RWPE2 (cell line): ENCODE measurements around the gene FOXI2.

Source experiments
- ATAC-seq: fragments of 200-7000 bp; cut with Tn5 transposase; 3 replicates; pipeline ENCODE4 v1.9.1; 2021; ENCODE audit warnings: low read depth
- DNase-seq: peaks from one replicate; pipeline ENCODE4 v3.0.0-alpha.2; 2020; ENCODE audit warnings: low spot score
- H3K27ac ChIP-seq: fragments of 450-650 bp; 2 replicates; pipeline ENCODE4 v1.5.1; 2017; ENCODE audit warnings: mild to moderate bottlenecking; ENCODE audit not compliant: poor library complexity, severe bottlenecking
- H3K27me3 ChIP-seq: fragments of 250-450 bp; sonication (Bioruptor Pico); 2 replicates; pipeline ENCODE4 v1.5.1; 2021; ENCODE audit warnings: mild to moderate bottlenecking, moderate library complexity; ENCODE audit not compliant: insufficient read depth, poor library complexity, severe bottlenecking
- H3K36me3 ChIP-seq: fragments of 250-450 bp; sonication (Bioruptor Pico); 2 replicates; pipeline ENCODE4 v1.5.1; 2020; ENCODE audit warnings: low read depth, mild to moderate bottlenecking, moderate library complexity
- H3K4me1 ChIP-seq: fragments of 250-450 bp; sonication (Bioruptor Pico); 2 replicates; pipeline ENCODE4 v1.5.1; 2021; ENCODE audit warnings: mild to moderate bottlenecking, moderate library complexity; ENCODE audit not compliant: insufficient read depth, poor library complexity, severe bottlenecking
- H3K4me3 ChIP-seq: fragments of 250-450 bp; sonication (Bioruptor Pico); 2 replicates; pipeline ENCODE4 v1.5.1; 2021; ENCODE audit warnings: mild to moderate bottlenecking, moderate library complexity; ENCODE audit not compliant: severe bottlenecking
- H3K9me3 ChIP-seq: fragments of 250-450 bp; sonication (Bioruptor Pico); 2 replicates; pipeline ENCODE4 v1.5.1; 2021; ENCODE audit warnings: mild to moderate bottlenecking, moderate library complexity; ENCODE audit not compliant: severe bottlenecking
- TF ChIP-seq, protein P1 (sequence below): fragments of 450-650 bp; IDR thresholded peaks from one replicate; pipeline ENCODE4 v1.5.1; 2017; ENCODE audit warnings: mild to moderate bottlenecking, moderate library complexity; ENCODE audit not compliant: poor library complexity, severe bottlenecking

Gene FOXI2

DNA sequence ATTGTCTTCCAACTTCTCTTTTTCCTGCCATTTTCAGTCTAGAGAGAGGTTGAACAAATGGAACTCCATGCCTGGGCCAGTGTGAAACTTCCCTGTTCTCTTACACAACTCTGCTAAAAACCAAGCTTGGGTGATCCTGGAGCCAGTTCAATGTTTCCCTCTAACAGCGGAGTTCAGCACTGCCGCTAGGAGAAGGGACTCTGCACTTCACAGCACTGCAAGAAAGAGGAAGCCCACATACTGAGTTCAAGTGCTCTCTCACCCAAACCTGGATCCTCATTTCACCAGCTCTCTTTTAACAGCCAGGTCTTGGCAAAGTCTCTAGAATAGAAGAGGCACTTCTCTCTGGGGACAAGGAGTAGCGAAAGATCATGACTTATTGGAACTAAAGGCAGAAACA lies 18.8 kb downstream of the FOXI2 start:
- H3K36me3 ChIP-seq = no peaks in the 10 kb centered on the region
- H3K4me1 ChIP-seq = no peaks in the 10 kb centered on the region
- DNase-seq (no peak), ATAC-seq (no peak)
- TF ChIP-seq, protein P1, sequence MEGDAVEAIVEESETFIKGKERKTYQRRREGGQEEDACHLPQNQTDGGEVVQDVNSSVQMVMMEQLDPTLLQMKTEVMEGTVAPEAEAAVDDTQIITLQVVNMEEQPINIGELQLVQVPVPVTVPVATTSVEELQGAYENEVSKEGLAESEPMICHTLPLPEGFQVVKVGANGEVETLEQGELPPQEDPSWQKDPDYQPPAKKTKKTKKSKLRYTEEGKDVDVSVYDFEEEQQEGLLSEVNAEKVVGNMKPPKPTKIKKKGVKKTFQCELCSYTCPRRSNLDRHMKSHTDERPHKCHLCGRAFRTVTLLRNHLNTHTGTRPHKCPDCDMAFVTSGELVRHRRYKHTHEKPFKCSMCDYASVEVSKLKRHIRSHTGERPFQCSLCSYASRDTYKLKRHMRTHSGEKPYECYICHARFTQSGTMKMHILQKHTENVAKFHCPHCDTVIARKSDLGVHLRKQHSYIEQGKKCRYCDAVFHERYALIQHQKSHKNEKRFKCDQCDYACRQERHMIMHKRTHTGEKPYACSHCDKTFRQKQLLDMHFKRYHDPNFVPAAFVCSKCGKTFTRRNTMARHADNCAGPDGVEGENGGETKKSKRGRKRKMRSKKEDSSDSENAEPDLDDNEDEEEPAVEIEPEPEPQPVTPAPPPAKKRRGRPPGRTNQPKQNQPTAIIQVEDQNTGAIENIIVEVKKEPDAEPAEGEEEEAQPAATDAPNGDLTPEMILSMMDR = no peak
- H3K27ac ChIP-seq = no peak overlapping the region
- no peaks in the 10 kb centered on the region for H3K27me3 ChIP-seq
- H3K9me3 ChIP-seq = no peaks in the 10 kb centered on the region
- no peak overlapping the region for H3K4me3 ChIP-seq

DNA sequence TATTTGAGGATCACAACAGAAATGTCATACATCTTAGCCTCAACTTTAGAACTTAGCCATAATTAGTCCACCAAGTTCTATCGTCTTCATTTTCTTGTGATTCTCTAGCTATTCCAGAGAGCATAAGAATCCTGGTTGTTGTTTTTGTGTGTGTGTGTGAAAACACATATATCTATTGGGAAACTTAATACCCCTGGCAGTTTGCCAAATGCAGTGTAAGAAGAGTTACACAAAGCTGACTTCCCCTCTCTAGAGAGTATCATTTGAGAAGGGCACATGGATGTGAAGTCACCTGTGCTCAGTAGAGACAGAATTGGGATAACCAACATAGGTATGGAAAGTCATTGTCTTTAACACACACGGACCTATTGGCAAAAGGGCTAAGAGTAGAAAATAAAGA lies 19.3 kb downstream of the FOXI2 start:
- no peaks in the 10 kb centered on the region for H3K36me3 ChIP-seq
- H3K4me1 ChIP-seq = no peaks in the 10 kb centered on the region
- TF ChIP-seq, protein P1 = no peak
- no peak for ATAC-seq
- H3K27ac ChIP-seq = no peak overlapping the region
- H3K27me3 ChIP-seq = no peaks in the 10 kb centered on the region
- no peak for DNase-seq
- no peaks in the 10 kb centered on the region for H3K9me3 ChIP-seq
- H3K4me3 ChIP-seq = no peak overlapping the region

DNA sequence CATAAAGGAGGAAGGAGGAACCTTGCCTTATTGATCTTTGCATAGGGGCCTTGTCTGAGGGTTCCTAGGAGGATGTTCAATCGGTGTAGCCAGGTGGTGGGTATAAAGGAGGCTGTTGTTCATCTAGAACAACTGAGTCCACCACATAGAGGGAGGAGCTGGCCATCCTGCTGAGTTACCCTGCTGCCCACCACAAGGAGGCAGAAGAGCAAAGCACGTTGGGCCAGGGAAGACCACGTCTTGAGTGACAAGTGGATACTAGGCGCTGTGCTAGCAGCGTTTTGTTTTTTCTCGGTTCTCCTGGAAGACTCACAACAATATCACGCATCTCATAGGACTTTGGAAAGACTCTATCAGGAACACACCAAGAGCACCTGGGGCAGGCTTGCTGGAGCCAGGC lies 20.0 kb downstream of the FOXI2 start:
- H3K9me3 ChIP-seq = no peaks in the 10 kb centered on the region
- no peak overlapping the region for H3K4me3 ChIP-seq
- H3K4me1 ChIP-seq = no peaks in the 10 kb centered on the region
- no peaks in the 10 kb centered on the region for H3K36me3 ChIP-seq
- no peaks in the 10 kb centered on the region for H3K27me3 ChIP-seq
- ATAC-seq (no peak; the same call in 2 of the 3 replicates), DNase-seq (no peak)
- TF ChIP-seq, protein P1 = no peak
- H3K27ac ChIP-seq = no peak overlapping the region

DNA sequence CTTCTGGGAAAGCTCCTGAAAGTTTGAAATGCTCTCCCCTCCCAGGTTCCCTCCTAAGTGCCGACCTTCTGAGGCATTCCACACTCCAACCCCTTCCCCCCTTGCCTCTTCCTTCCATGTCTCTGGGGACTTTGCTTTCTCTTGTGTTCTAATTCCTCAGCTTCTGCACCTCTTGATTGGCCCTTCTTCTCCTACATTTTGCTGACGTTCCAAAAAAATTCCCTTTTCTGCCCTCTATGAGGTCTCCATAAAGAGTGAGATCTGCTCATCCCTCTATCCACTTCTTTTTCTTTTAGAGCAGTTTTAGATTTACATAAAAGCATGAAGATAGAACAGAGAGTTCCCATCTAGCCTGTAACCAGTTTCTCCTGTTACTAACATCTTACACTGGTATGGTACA lies 22.3 kb downstream of the FOXI2 start:
- no peak overlapping the region for H3K27ac ChIP-seq
- no peaks in the 10 kb centered on the region for H3K36me3 ChIP-seq
- no peak overlapping the region for H3K4me3 ChIP-seq
- TF ChIP-seq, protein P1 = no peak
- no peaks in the 10 kb centered on the region for H3K4me1 ChIP-seq
- no peak for ATAC-seq
- no peaks in the 10 kb centered on the region for H3K9me3 ChIP-seq
- no peak for DNase-seq
- no peaks in the 10 kb centered on the region for H3K27me3 ChIP-seq

DNA sequence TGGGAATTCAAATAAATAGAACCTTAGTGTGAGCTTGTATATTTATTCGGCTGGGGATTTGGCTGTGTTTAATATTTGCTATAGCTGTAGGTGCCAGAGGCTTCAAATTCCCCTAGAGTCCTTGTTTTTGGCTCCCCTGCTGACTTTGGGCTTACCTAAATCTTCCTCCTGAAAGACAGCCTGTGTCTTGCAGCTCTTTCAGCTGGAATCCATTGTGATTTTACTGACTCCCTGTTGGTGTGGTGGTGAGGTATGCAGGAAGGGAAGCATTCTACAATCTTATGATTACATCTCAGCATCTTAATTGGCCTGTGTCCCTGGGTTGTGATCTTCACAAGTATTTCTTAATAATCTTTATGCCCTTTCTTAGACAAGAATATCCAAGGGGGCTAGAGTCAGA lies 25.9 kb downstream of the FOXI2 start:
- TF ChIP-seq, protein P1 = no peak
- H3K9me3 ChIP-seq = no peaks in the 10 kb centered on the region
- no peaks in the 10 kb centered on the region for H3K4me1 ChIP-seq
- H3K4me3 ChIP-seq = no peak overlapping the region
- ATAC-seq (no peak), DNase-seq (no peak)
- H3K27ac ChIP-seq = no peak overlapping the region
- no peaks in the 10 kb centered on the region for H3K36me3 ChIP-seq
- H3K27me3 ChIP-seq = no peaks in the 10 kb centered on the region
